Endothelial cell of umbilical vein (primary cell): ENCODE measurements around the gene TBC1D5. TPM values are rescaled to one million over a fixed set of nuclear protein-coding genes. Genes with fewer than 3 reads are reported as not detected.

Source experiments
- BruUV-seq: library from RNA; stranded (reverse); fragments of 400-500 nt; replicated peaks from 2 replicates; lab custom pipeline; 2021; lab: Mats Ljungman, UMichigan
- CTCF ChIA-PET: fragments of 300-600, 350-600 bp; sonication (Branson Sonifier 250); formaldehyde crosslinking; loops from one replicate; lab custom pipeline; 2021; ENCODE audit warnings: antibody characterized with exemption, inconsistent platforms; lab: Charles Lee
- POLR2A ChIA-PET: fragments of 300-600, 350-600 bp; sonication (Branson Sonifier 250); formaldehyde crosslinking; loops from one replicate; lab custom pipeline; 2021; ENCODE audit warnings: antibody characterized with exemption, inconsistent platforms; lab: Charles Lee
- DNase-seq: peaks from one replicate; pipeline ENCODE4 v3.0.0-alpha.2; 2011; ENCODE audit warnings: low read depth, low spot score
- FAIRE-seq: peaks from 2 replicates; lab custom pipeline; 2011; peaks lifted over from hg19 to GRCh38; lab: Jason Lieb, UNC
- H2AFZ ChIP-seq: 2 replicates; pipeline ENCODE4 v1.6.0; 2012; ENCODE audit warnings: low read depth, low read length, control low read depth, inconsistent platforms
- H3K27ac ChIP-seq: 2 replicates; pipeline ENCODE4 v1.5.1; 2011; ENCODE audit warnings: low read depth, mild to moderate bottlenecking, control low read depth, low read length, moderate library complexity; ENCODE audit not compliant: insufficient read depth
- H3K27me3 ChIP-seq, 2 experiments: 2 replicates each; pipeline versions ENCODE4 v1.6.0 to v1.6.1; 2011; ENCODE audit warnings: low read length in 2 of 2, mixed read lengths in 1 of 2; ENCODE audit not compliant: control insufficient read depth in 2 of 2, insufficient read depth in 2 of 2
- H3K36me3 ChIP-seq, 2 experiments: 2 replicates in 1 of 2; 3 replicates in 1 of 2; pipeline ENCODE4 v1.5.1; 2011; ENCODE audit warnings: low read length in 2 of 2, mild to moderate bottlenecking in 1 of 2, moderate library complexity in 1 of 2; ENCODE audit not compliant: control insufficient read depth in 2 of 2, insufficient read depth in 2 of 2; ENCODE audit errors: extremely low read depth in 1 of 2
- H3K4me1 ChIP-seq: 3 replicates; pipeline ENCODE4 v1.5.1; 2011; ENCODE audit warnings: mild to moderate bottlenecking, low read length; ENCODE audit not compliant: control insufficient read depth, insufficient read depth; ENCODE audit errors: extremely low read depth
- H3K4me2 ChIP-seq: 2 replicates; pipeline ENCODE4 v1.6.1; 2011; ENCODE audit warnings: low read length, control low read depth, mixed read lengths; ENCODE audit not compliant: insufficient read depth
- H3K4me3 ChIP-seq, 3 experiments: fragments of 200-600 bp in 1 of 3; sonication (generic), shearing (Covaris generic) in 1 of 3; replicated peaks in 1 of 3; 2 replicates each; pipeline ENCODE4 v1.5.1; 2011 to 2016; ENCODE audit warnings: control low read depth in 3 of 3, low read length in 3 of 3, mild to moderate bottlenecking in 2 of 3, inconsistent platforms in 1 of 3, low read depth in 1 of 3, moderate library complexity in 1 of 3; ENCODE audit not compliant: insufficient read depth in 1 of 3
- H3K79me2 ChIP-seq: 2 replicates; pipeline ENCODE4 v1.6.0; 2012; ENCODE audit warnings: low read length, inconsistent platforms; ENCODE audit not compliant: control insufficient read depth, insufficient read depth
- H3K9ac ChIP-seq: replicated peaks from 2 replicates; pipeline ENCODE3; 2011; ENCODE audit warnings: low read length, control low read depth; ENCODE audit not compliant: insufficient read depth; ENCODE audit errors: extremely low read depth
- H3K9me1 ChIP-seq: replicated peaks from 3 replicates; pipeline ENCODE4 v1.6.0; 2011; ENCODE audit warnings: mild to moderate bottlenecking, low read length; ENCODE audit not compliant: control insufficient read depth, insufficient read depth; ENCODE audit errors: extremely low read depth
- H3K9me3 ChIP-seq: replicated peaks from 2 replicates; pipeline ENCODE4 v1.5.1; 2012; ENCODE audit warnings: low read length, inconsistent platforms; ENCODE audit not compliant: control insufficient read depth, insufficient read depth
- H4K20me1 ChIP-seq: replicated peaks from 2 replicates; pipeline ENCODE3; 2011; ENCODE audit warnings: mild to moderate bottlenecking, low read length; ENCODE audit not compliant: control insufficient read depth, insufficient read depth; ENCODE audit errors: extremely low read depth
- CTCF ChIP-seq, 2 donors: IDR thresholded peaks; 1 replicate in 1 of 2; 2 replicates in 1 of 2; pipeline ENCODE4 v1.5.1; 2011; ENCODE audit warnings: low read length in 2 of 2, mild to moderate bottlenecking in 2 of 2, moderate library complexity in 2 of 2, control low read depth in 1 of 2, inconsistent platforms in 1 of 2, low read depth in 1 of 2; ENCODE audit not compliant: insufficient read depth in 1 of 2; ENCODE audit errors: extremely low read depth in 1 of 2
- EZH2 ChIP-seq: IDR thresholded peaks from 2 replicates; pipeline ENCODE4 v1.6.1; 2012; ENCODE audit warnings: borderline replicate concordance, low read depth, mild to moderate bottlenecking, moderate library complexity, low read length, inconsistent platforms; ENCODE audit not compliant: severe bottlenecking
- FOS ChIP-seq: IDR thresholded peaks from 2 replicates; pipeline ENCODE4 v1.6.1; 2011; ENCODE audit warnings: mild to moderate bottlenecking, low read length, moderate library complexity, borderline replicate concordance; ENCODE audit not compliant: insufficient read depth
- GATA2 ChIP-seq: IDR thresholded peaks from 2 replicates; pipeline ENCODE4 v1.7.0; 2011; ENCODE audit warnings: low read depth, mild to moderate bottlenecking, moderate library complexity, mixed read lengths, low read length; ENCODE audit not compliant: insufficient read length, insufficient read depth
- JUN ChIP-seq: IDR thresholded peaks from 2 replicates; pipeline ENCODE4 v1.6.1; 2011; ENCODE audit warnings: borderline replicate concordance, low read depth; ENCODE audit not compliant: insufficient read length, insufficient read depth
- MAX ChIP-seq: IDR thresholded peaks from 2 replicates; pipeline ENCODE4 v1.6.1; 2011; ENCODE audit not compliant: insufficient read depth, insufficient read length
- MYC ChIP-seq: IDR thresholded peaks from one replicate; pipeline ENCODE4 v1.6.1; 2011; ENCODE audit warnings: mild to moderate bottlenecking, low read depth, low read length
- POLR2A ChIP-seq: IDR thresholded peaks from 2 replicates; pipeline ENCODE4 v1.6.1; 2012; ENCODE audit warnings: low read depth, mild to moderate bottlenecking, control low read depth, low read length
- POLR2AphosphoS5 ChIP-seq: IDR thresholded peaks from 2 replicates; pipeline ENCODE4 v1.6.1; 2012; ENCODE audit warnings: low read depth, mild to moderate bottlenecking, control low read depth, low read length, moderate library complexity; ENCODE audit not compliant: insufficient read depth
- dilution Hi-C: fragments of 300-500 bp; cut with MboI; formaldehyde crosslinking; loops from one replicate; pipeline ENCODE4 v1.15.0; 2019; ENCODE audit warnings: low sequenced_read_pairs; ENCODE audit not compliant: extremely low pct_ligation_motif_present
- intact Hi-C: fragments of 100-400 bp; cut with micrococcal nuclease; formaldehyde crosslinking; loops from one replicate; pipeline ENCODE4 v1.10.0; 2022
- polyA plus RNA-seq, 4 experiments: library from polyadenylated mRNA; depleted of rRNA in 3 of 4; stranded (reverse) in 3 of 4; unstranded in 1 of 4; fragments of >200 nt; gene quantifications; 2 replicates each; pipeline versions ENCODE4 v1.2.1 to v1.2.3, GENCODE V29; 2011 to 2012; ENCODE audit warnings: missing spikeins in 1 of 4
- total RNA-seq: library from RNA; stranded (reverse); gene quantifications from 2 replicates; pipeline ENCODE4 v1.2.3, GENCODE V29; 2021

Gene TBC1D5
- total and polyA plus RNA-seq, 2 donors (not counting 3 experiments of a cell fraction or from before 2014, with no cell fraction given) = 17.5 to 44.7 TPM

GRCh38 chr3:17629400-17629799 is 113.0 kb downstream of the TBC1D5 start:
- dilution Hi-C loops (no loop called here), intact Hi-C loops (no loop called here)
- TF ChIP-seq MAX = no peak
- no peaks in the 10 kb centered on the region for H4K20me1 ChIP-seq
- FAIRE-seq (no peak), DNase-seq (no peak)
- H2AFZ ChIP-seq = no peak overlapping the region
- H3K27ac ChIP-seq = no peak overlapping the region
- ChIA-PET POLR2A (no interaction called here), CTCF (interaction anchor here (0.7 to 6.6 kb wide), 3 partner anchors 8 to 16 kb away, joined by 3 to 30 read pairs (median 3); no protein-coding TSS in a partner anchor)
- no peaks in the 10 kb centered on the region for H3K27me3 ChIP-seq
- no peak overlapping the region for H3K9ac ChIP-seq
- no peak overlapping the region for H3K4me2 ChIP-seq
- peaks cover 3% of the 10 kb centered on the region for H3K79me2 ChIP-seq
- H3K9me3 ChIP-seq = no peaks in the 10 kb centered on the region
- no peaks in the 10 kb centered on the region for H3K9me1 ChIP-seq
- peaks cover 6% of the 10 kb centered on the region for H3K4me1 ChIP-seq
- BruUV-seq = no TSS peak
- H3K4me3 ChIP-seq = no peak overlapping the region
- no peaks in the 10 kb centered on the region for H3K36me3 ChIP-seq

- no TSS peak for BruUV-seq
These were observed 116.0 kb downstream of the TBC1D5 start for GRCh38 chr3:17626395-17626794.

More at GRCh38 chr3:17626395-17626794, 116.0 kb downstream of the TBC1D5 start:
- no peak overlapping the region for H3K4me3 ChIP-seq
- no peaks in the 10 kb centered on the region for H4K20me1 ChIP-seq
- H3K27ac ChIP-seq = no peak overlapping the region
- H3K9me3 ChIP-seq = no peaks in the 10 kb centered on the region
- no peaks in the 10 kb centered on the region for H3K79me2 ChIP-seq
- H2AFZ ChIP-seq = no peak overlapping the region
- no peak overlapping the region for H3K4me2 ChIP-seq
- FAIRE-seq = no peak
- intact Hi-C loops (no loop called here), dilution Hi-C loops (no loop called here)
- no peak overlapping the region for H3K9ac ChIP-seq
- CTCF ChIA-PET = interaction anchor here (6.6 kb wide), 1 partner anchor 19 kb away, joined by 30 read pairs; no protein-coding TSS in a partner anchor
- H3K27me3 ChIP-seq = no peaks in the 10 kb centered on the region
- DNase-seq = no peak
- no peaks in the 10 kb centered on the region for H3K9me1 ChIP-seq
- TF ChIP-seq POLR2AphosphoS5 = no peak
- TF ChIP-seq JUN = no peak
- TF ChIP-seq MAX = no peak
- TF ChIP-seq POLR2A = no peak
- TF ChIP-seq CTCF (IDR thresholded peaks at IDR 0.05; ENCODE audit: extremely low read depth in 1 of 2, insufficient read depth in 1 of 2, low read depth in 1 of 2, low read length in 2 of 2) = no peak
- TF ChIP-seq EZH2 = no peak
- no peak for TF ChIP-seq GATA2
- TF ChIP-seq MYC = no peak
- no peak for TF ChIP-seq FOS
- H3K4me1 ChIP-seq = no peaks in the 10 kb centered on the region
- H3K36me3 ChIP-seq = no peaks in the 10 kb centered on the region
- POLR2A ChIA-PET = no interaction called here
